Pons (tissue), 1 donor: ENCODE results near the gene ATXN1.
"Not testable (repeated sequence)": the region's sequence is repeated elsewhere in the genome, so short reads cannot be mapped to it uniquely, and the experiment has no call there.

Experiments
- DNase-seq: peaks from one replicate; pipeline ENCODE4 v3.0.0-alpha.2; 2016; ENCODE audit warnings: low spot score

The ATXN1 gene

GRCh38 chr6:16570946-16571345 is 190.3 kb downstream of the ATXN1 start:
- DNase-seq = no peak

- no peak for DNase-seq
These were observed 191.1 kb downstream of the ATXN1 start for GRCh38 chr6:16570221-16570553.

GRCh38 chr6:16568128-16568527 is 193.1 kb downstream of the ATXN1 start:
- no peak for DNase-seq

GRCh38 chr6:16567071-16567470 is 194.2 kb downstream of the ATXN1 start:
- DNase-seq = no peak

- no peak for DNase-seq
These were observed 196.8 kb downstream of the ATXN1 start for GRCh38 chr6:16564436-16564835.

GRCh38 chr6:16563628-16564240 is 197.5 kb downstream of the ATXN1 start:
- no peak for DNase-seq

GRCh38 chr6:16562498-16562897 is 198.8 kb downstream of the ATXN1 start:
- DNase-seq = no peak

GRCh38 chr6:16559071-16559470 is 202.2 kb downstream of the ATXN1 start:
- peak; percentile 87 for DNase-seq

GRCh38 chr6:16555550-16555949 is 205.7 kb downstream of the ATXN1 start:
- peak; percentile 96 for DNase-seq

- no peak for DNase-seq
These were observed 207.7 kb downstream of the ATXN1 start for GRCh38 chr6:16553531-16553930.

GRCh38 chr6:16551466-16551865 is 209.8 kb downstream of the ATXN1 start:
- no peak for DNase-seq

GRCh38 chr6:16548121-16548520 is 213.1 kb downstream of the ATXN1 start:
- DNase-seq = no peak

GRCh38 chr6:16547587-16547986 is 213.7 kb downstream of the ATXN1 start:
- no peak for DNase-seq

- DNase-seq = no peak
These were observed 214.4 kb downstream of the ATXN1 start for GRCh38 chr6:16546861-16547260.

GRCh38 chr6:16545382-16545781 is 215.9 kb downstream of the ATXN1 start:
- DNase-seq = no peak

- no peak for DNase-seq
These were observed 216.7 kb downstream of the ATXN1 start for GRCh38 chr6:16544521-16544920.

GRCh38 chr6:16544006-16544405 is 217.3 kb downstream of the ATXN1 start:
- no peak for DNase-seq

GRCh38 chr6:16543521-16543920 is 217.7 kb downstream of the ATXN1 start:
- DNase-seq = no peak

- no peak for DNase-seq
These were observed 219.2 kb downstream of the ATXN1 start for GRCh38 chr6:16542070-16542469.

- no peak for DNase-seq
These were observed 220.2 kb downstream of the ATXN1 start for GRCh38 chr6:16540804-16541752.

- not testable (repeated sequence) for DNase-seq
These were observed 220.9 kb downstream of the ATXN1 start for GRCh38 chr6:16540383-16540782.

GRCh38 chr6:16539086-16539931 is 222.0 kb downstream of the ATXN1 start:
- no peak for DNase-seq

- DNase-seq = no peak
These were observed 225.7 kb downstream of the ATXN1 start for GRCh38 chr6:16535564-16535963.
